Right cardiac atrium (tissue), 5 donors: ENCODE measurements around the gene CHRM2. TPM values are rescaled to one million over a fixed set of nuclear protein-coding genes. Genes with fewer than 3 reads are reported as not detected.

ENCODE experiments used
- ATAC-seq, 2 donors: fragments of 200-7000 bp; cut with Tn5 transposase; one replicate each; pipeline versions ENCODE4 v1.8.0 to v1.9.1; 2020; ENCODE audit warnings: moderate library complexity in 2 of 2, mild to moderate bottlenecking in 1 of 2
- DNase-seq, 3 donors: peaks; one replicate each; pipeline ENCODE4 v3.0.0-alpha.2; 2020
- H3K27ac ChIP-seq: one replicate; pipeline ENCODE4 v1.5.1; 2013; ENCODE audit warnings: mild to moderate bottlenecking, low read length, control low read depth, moderate library complexity
- H3K27me3 ChIP-seq: one replicate; pipeline ENCODE4 v1.6.1; 2013; ENCODE audit not compliant: control insufficient read depth, insufficient read depth
- H3K4me1 ChIP-seq: one replicate; pipeline ENCODE4 v1.6.1; 2013; ENCODE audit warnings: low read length; ENCODE audit not compliant: control insufficient read depth, insufficient read depth
- H3K4me3 ChIP-seq: one replicate; pipeline ENCODE4 v1.5.1; 2013; ENCODE audit warnings: low read length, control low read depth
- H3K9me3 ChIP-seq: one replicate; pipeline ENCODE4 v1.6.1; 2013; ENCODE audit warnings: low read length; ENCODE audit not compliant: control insufficient read depth
- WGBS: extraction: QIAGEN DNeasy Blood & Tissue Kit; methylation state at CpG from one replicate; pipeline ENCODE4 v1.1.7; 2013; 5-methylcytosine and 5-hydroxymethylcytosine counted together
- intact Hi-C, 4 donors: fragments of 100-400 bp; cut with DNase I; formaldehyde crosslinking; loops; one replicate each; pipeline versions ENCODE4 v1.11.0 to v1.14.0; 2022 to 2023
- polyA plus RNA-seq: library from polyadenylated mRNA; stranded (reverse); fragments of 200-250 nt; gene quantifications from one replicate; pipeline ENCODE4 v1.2.3, GENCODE V29; 2013
- total RNA-seq, 4 donors: library from RNA; stranded (reverse); fragmentation: NEBNext Ultra II Directional; extraction: Animal tissue kit (Norgen Biotek cat#: 25700); gene quantifications; one replicate each; pipeline ENCODE4 v1.2.1, GENCODE V29; 2021
- donor health status: healthy with polysubstance abuse.
- donor health status: DM: no; HTN: yes; CAD: no.
- donor health status: DM: no; HTN: no; CAD: no.
- donor health status: DM: no; HTN: yes; CAD: no; lungs with severe emphysema.
- donor health status: DM: yes; HTN: yes; CAD: no.

CHRM2 gene
- total and polyA plus RNA-seq, 5 donors, result 38.1 to 140 (median 91.8) TPM

- no peak overlapping the region for H3K27ac ChIP-seq
- H3K9me3 ChIP-seq, result no peaks in the 10 kb centered on the region
- WGBS, result 36% methylated on average over 1 of the region's 1 CpG
Observed at GRCh38 chr7:136891850-136892249, 23.4 kb downstream of the CHRM2 start.

GRCh38 chr7:136894789-136895188 lies 26.3 kb downstream of the CHRM2 start:
- 79% methylated on average over 2 of the region's 2 CpGs for WGBS
- no peaks in the 10 kb centered on the region for H3K27me3 ChIP-seq
- no peak overlapping the region for H3K4me3 ChIP-seq
- DNase-seq, result no peak
- no peaks in the 10 kb centered on the region for H3K9me3 ChIP-seq
- ATAC-seq, result no peak
- intact Hi-C loops, result no loop called here
- no peak overlapping the region for H3K27ac ChIP-seq
- H3K4me1 ChIP-seq, result no peaks in the 10 kb centered on the region

More at GRCh38 chr7:136891850-136892249, 23.4 kb downstream of the CHRM2 start:
- Histone ChIP-seq H3K4me1 (no peaks in the 10 kb centered on the region), H3K27me3 (no peaks in the 10 kb centered on the region), H3K4me3 (no peak overlapping the region)
- ATAC-seq (no peak), DNase-seq (no peak)
- intact Hi-C loops, result no loop called here

- Histone ChIP-seq H3K9me3 (no peaks in the 10 kb centered on the region), H3K27ac (no peak overlapping the region), H3K27me3 (no peaks in the 10 kb centered on the region), H3K4me1 (no peaks in the 10 kb centered on the region), H3K4me3 (no peak overlapping the region)
- intact Hi-C loops, result no loop called here
- no peak for ATAC-seq
- DNase-seq, result no peak
- WGBS, result 40% methylated on average over 2 of the region's 2 CpGs
Observed at GRCh38 chr7:136897676-136898075, 29.2 kb downstream of the CHRM2 start.

- Histone ChIP-seq H3K27me3 (no peaks in the 10 kb centered on the region), H3K4me3 (no peak overlapping the region), H3K27ac (peak overlapping the region; percentile 89), H3K9me3 (no peaks in the 10 kb centered on the region), H3K4me1 (no peaks in the 10 kb centered on the region)
- 58% methylated on average over 1 of the region's 1 CpG for WGBS
- peak in 1 of 2 donors; percentile 48 for ATAC-seq
- DNase-seq, result no peak
- intact Hi-C loops, result no loop called here
Observed at GRCh38 chr7:136900005-136900404, 31.6 kb downstream of the CHRM2 start.

GRCh38 chr7:136910771-136911170 lies 42.3 kb downstream of the CHRM2 start:
- Histone ChIP-seq H3K27ac (no peak overlapping the region), H3K27me3 (no peaks in the 10 kb centered on the region), H3K4me3 (no peak overlapping the region), H3K4me1 (no peaks in the 10 kb centered on the region), H3K9me3 (no peaks in the 10 kb centered on the region)
- DNase-seq (no peak), ATAC-seq (no peak)
- intact Hi-C loops, result no loop called here
- 53% methylated on average over 1 of the region's 1 CpG for WGBS

GRCh38 chr7:136911344-136911743 lies 42.9 kb downstream of the CHRM2 start:
- no peaks in the 10 kb centered on the region for H3K4me1 ChIP-seq
- intact Hi-C loops, result no loop called here
- no peak overlapping the region for H3K27ac ChIP-seq
- no peak overlapping the region for H3K4me3 ChIP-seq
- peak; percentile 31 to 47 for ATAC-seq
- no peaks in the 10 kb centered on the region for H3K9me3 ChIP-seq
- H3K27me3 ChIP-seq, result no peaks in the 10 kb centered on the region
- 61% methylated on average over 6 of the region's 6 CpGs for WGBS
- no peak for DNase-seq

- Histone ChIP-seq H3K27me3 (no peaks in the 10 kb centered on the region), H3K4me3 (no peak overlapping the region), H3K27ac (no peak overlapping the region), H3K9me3 (no peaks in the 10 kb centered on the region), H3K4me1 (no peaks in the 10 kb centered on the region)
- 21% methylated on average over 3 of the region's 3 CpGs for WGBS
- ATAC-seq, result no peak
- DNase-seq, result no peak
- intact Hi-C loops, result no loop called here
Observed at GRCh38 chr7:136912339-136912738, 43.9 kb downstream of the CHRM2 start.

- WGBS, result 77% methylated on average over 3 of the region's 3 CpGs
- intact Hi-C loops, result no loop called here
- no peaks in the 10 kb centered on the region for H3K9me3 ChIP-seq
- DNase-seq (no peak), ATAC-seq (no peak)
- H3K27ac ChIP-seq, result no peak overlapping the region
- no peak overlapping the region for H3K4me3 ChIP-seq
- H3K27me3 ChIP-seq, result no peaks in the 10 kb centered on the region
- no peaks in the 10 kb centered on the region for H3K4me1 ChIP-seq
Observed at GRCh38 chr7:136914016-136914415, 45.6 kb downstream of the CHRM2 start.

- no peaks in the 10 kb centered on the region for H3K27me3 ChIP-seq
- DNase-seq (no peak), ATAC-seq (no peak)
- H3K4me3 ChIP-seq, result no peak overlapping the region
- H3K9me3 ChIP-seq, result no peaks in the 10 kb centered on the region
- H3K4me1 ChIP-seq, result no peaks in the 10 kb centered on the region
- intact Hi-C loops, result no loop called here
- no peak overlapping the region for H3K27ac ChIP-seq
- WGBS, result 73% methylated on average over 2 of the region's 2 CpGs
Observed at GRCh38 chr7:136919820-136920219, 51.4 kb downstream of the CHRM2 start.

- H3K4me1 ChIP-seq, result no peaks in the 10 kb centered on the region
- DNase-seq (no peak), ATAC-seq (no peak)
- WGBS, result 50% methylated on average over 3 of the region's 3 CpGs
- H3K9me3 ChIP-seq, result no peaks in the 10 kb centered on the region
- intact Hi-C loops, result no loop called here
- no peak overlapping the region for H3K27ac ChIP-seq
- no peaks in the 10 kb centered on the region for H3K27me3 ChIP-seq
- no peak overlapping the region for H3K4me3 ChIP-seq
Observed at GRCh38 chr7:136923111-136923667, 54.7 kb downstream of the CHRM2 start.

GRCh38 chr7:136925044-136925443 lies 56.6 kb downstream of the CHRM2 start:
- ATAC-seq, result no peak
- H3K4me3 ChIP-seq, result no peak overlapping the region

GRCh38 chr7:136925556-136925955 lies 57.1 kb downstream of the CHRM2 start:
- H3K9me3 ChIP-seq, result no peaks in the 10 kb centered on the region
- H3K27ac ChIP-seq, result peak overlapping the region; percentile 27
- H3K4me3 ChIP-seq, result no peak overlapping the region
- DNase-seq, result no peak
- H3K27me3 ChIP-seq, result no peaks in the 10 kb centered on the region
- intact Hi-C loops, result no loop called here
- ATAC-seq, result peak in 1 of 2 donors; percentile 69
- H3K4me1 ChIP-seq, result no peaks in the 10 kb centered on the region

More at GRCh38 chr7:136925044-136925443, 56.6 kb downstream of the CHRM2 start:
- WGBS, result 6% methylated on average over 3 of the region's 3 CpGs
- H3K27ac ChIP-seq, result no peak overlapping the region
- no peaks in the 10 kb centered on the region for H3K4me1 ChIP-seq
- H3K27me3 ChIP-seq, result no peaks in the 10 kb centered on the region
- intact Hi-C loops, result no loop called here
- no peak for DNase-seq
- no peaks in the 10 kb centered on the region for H3K9me3 ChIP-seq
